Mammary epithelial cell (primary cell): ENCODE data around the gene CACNA1G.

ENCODE experiments used
- EZH2 ChIP-seq: IDR thresholded peaks from 2 replicates; pipeline ENCODE4 v1.6.1; 2012; ENCODE audit warnings: low read length, inconsistent platforms, borderline replicate concordance
- TF ChIP-seq, protein P1 (sequence below), 2 donors: IDR thresholded peaks in 1 of 2; conservative IDR thresholded peaks in 1 of 2; 2 replicates each; pipeline ENCODE4 v1.5.1; 2011 to 2012; ENCODE audit warnings: inconsistent platforms in 2 of 2, low read length in 2 of 2, mild to moderate bottlenecking in 2 of 2, control low read depth in 1 of 2, low read depth in 1 of 2; ENCODE audit not compliant: insufficient read depth in 1 of 2; ENCODE audit errors: extremely low read depth in 1 of 2

GRCh38 chr17:50534222-50534978 is 26.1 kb upstream of the CACNA1G start:
- TF ChIP-seq, protein P1, sequence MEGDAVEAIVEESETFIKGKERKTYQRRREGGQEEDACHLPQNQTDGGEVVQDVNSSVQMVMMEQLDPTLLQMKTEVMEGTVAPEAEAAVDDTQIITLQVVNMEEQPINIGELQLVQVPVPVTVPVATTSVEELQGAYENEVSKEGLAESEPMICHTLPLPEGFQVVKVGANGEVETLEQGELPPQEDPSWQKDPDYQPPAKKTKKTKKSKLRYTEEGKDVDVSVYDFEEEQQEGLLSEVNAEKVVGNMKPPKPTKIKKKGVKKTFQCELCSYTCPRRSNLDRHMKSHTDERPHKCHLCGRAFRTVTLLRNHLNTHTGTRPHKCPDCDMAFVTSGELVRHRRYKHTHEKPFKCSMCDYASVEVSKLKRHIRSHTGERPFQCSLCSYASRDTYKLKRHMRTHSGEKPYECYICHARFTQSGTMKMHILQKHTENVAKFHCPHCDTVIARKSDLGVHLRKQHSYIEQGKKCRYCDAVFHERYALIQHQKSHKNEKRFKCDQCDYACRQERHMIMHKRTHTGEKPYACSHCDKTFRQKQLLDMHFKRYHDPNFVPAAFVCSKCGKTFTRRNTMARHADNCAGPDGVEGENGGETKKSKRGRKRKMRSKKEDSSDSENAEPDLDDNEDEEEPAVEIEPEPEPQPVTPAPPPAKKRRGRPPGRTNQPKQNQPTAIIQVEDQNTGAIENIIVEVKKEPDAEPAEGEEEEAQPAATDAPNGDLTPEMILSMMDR (conservative IDR thresholded peaks at IDR 0.05 in 1 of 2, IDR thresholded peaks at IDR 0.05 in 1 of 2; ENCODE audit: extremely low read depth in 1 of 2, insufficient read depth in 1 of 2, low read depth in 1 of 2, low read length in 2 of 2): peak; percentile 52 to 74
- TF ChIP-seq EZH2: no peak
